NB4 (cell line): Measurements from ENCODE around the gene LACTB.
"Not testable (repeated sequence)": the region's sequence is repeated elsewhere in the genome, so short reads cannot be mapped to it uniquely, and the experiment has no call there.

Source experiments
- MYC ChIP-seq: IDR thresholded peaks from 2 replicates; pipeline ENCODE4 v1.6.1; 2011; ENCODE audit warnings: low read depth, low read length
- POLR2A ChIP-seq: IDR thresholded peaks from 2 replicates; pipeline ENCODE4 v1.6.1; 2011; ENCODE audit warnings: mild to moderate bottlenecking; ENCODE audit not compliant: insufficient read length; ENCODE audit errors: extremely low read depth
- TF ChIP-seq, protein P1 (sequence below): IDR thresholded peaks from one replicate; pipeline ENCODE4 v1.5.1; 2012; ENCODE audit warnings: low read depth, low read length
- TF ChIP-seq, protein P2 (sequence below): IDR thresholded peaks from 2 replicates; pipeline ENCODE4 v1.6.1; 2011; ENCODE audit warnings: low read depth, low read length

DNA sequence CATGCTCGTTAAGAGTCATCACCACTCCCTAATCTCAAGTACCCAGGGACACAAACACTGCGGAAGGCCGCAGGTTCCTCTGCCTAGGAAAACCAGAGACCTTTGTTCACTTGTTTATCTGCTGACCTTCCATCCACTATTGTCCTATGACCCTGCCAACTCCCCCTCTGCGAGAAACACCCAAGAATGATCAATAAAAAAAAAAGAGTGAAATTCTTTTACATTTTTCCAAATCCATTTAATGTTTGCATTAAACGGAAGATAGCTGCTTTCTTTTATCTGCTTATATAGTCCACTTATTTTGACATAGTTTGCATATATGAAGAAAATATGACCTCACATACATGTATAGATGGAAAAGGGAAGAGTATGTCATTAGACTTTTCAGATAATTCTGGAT is 22.1 kb upstream of the LACTB start:
- TF ChIP-seq, protein P1, sequence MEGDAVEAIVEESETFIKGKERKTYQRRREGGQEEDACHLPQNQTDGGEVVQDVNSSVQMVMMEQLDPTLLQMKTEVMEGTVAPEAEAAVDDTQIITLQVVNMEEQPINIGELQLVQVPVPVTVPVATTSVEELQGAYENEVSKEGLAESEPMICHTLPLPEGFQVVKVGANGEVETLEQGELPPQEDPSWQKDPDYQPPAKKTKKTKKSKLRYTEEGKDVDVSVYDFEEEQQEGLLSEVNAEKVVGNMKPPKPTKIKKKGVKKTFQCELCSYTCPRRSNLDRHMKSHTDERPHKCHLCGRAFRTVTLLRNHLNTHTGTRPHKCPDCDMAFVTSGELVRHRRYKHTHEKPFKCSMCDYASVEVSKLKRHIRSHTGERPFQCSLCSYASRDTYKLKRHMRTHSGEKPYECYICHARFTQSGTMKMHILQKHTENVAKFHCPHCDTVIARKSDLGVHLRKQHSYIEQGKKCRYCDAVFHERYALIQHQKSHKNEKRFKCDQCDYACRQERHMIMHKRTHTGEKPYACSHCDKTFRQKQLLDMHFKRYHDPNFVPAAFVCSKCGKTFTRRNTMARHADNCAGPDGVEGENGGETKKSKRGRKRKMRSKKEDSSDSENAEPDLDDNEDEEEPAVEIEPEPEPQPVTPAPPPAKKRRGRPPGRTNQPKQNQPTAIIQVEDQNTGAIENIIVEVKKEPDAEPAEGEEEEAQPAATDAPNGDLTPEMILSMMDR: not testable (repeated sequence)
- TF ChIP-seq, protein P2, sequence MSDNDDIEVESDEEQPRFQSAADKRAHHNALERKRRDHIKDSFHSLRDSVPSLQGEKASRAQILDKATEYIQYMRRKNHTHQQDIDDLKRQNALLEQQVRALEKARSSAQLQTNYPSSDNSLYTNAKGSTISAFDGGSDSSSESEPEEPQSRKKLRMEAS: not testable (repeated sequence)
- not testable (repeated sequence) for TF ChIP-seq POLR2A, MYC
